Uterus (tissue), 4 donors: ENCODE results near the gene UMPS. TPM values are rescaled to one million over a fixed set of nuclear protein-coding genes. Genes with fewer than 3 reads are reported as not detected.

Experiments
- DNase-seq, 2 donors: peaks; one replicate each; pipeline ENCODE4 v3.0.0-alpha.2; 2019 to 2020
- H3K27ac ChIP-seq, 2 donors: fragments of 200-600 bp; sonication (generic); 1 replicate in 1 of 2; 2 replicates in 1 of 2; pipeline ENCODE4 v1.5.1; 2016 to 2018
- H3K27me3 ChIP-seq, 2 donors: fragments of 200-600 bp; sonication (generic); one replicate each; pipeline ENCODE4 v1.5.1; 2018 to 2019; ENCODE audit warnings: control low read depth in 1 of 2
- H3K36me3 ChIP-seq, 2 donors: fragments of 200-600 bp; sonication (generic); one replicate each; pipeline ENCODE4 v1.5.1; 2019; ENCODE audit warnings: control low read depth in 1 of 2
- H3K4me1 ChIP-seq, 2 donors: fragments of 200-600 bp; sonication (generic); one replicate each; pipeline ENCODE4 v1.5.1; 2018 to 2019; ENCODE audit warnings: control low read depth in 1 of 2
- H3K4me3 ChIP-seq, 2 donors: fragments of 200-600 bp; sonication (generic); 1 replicate in 1 of 2; 2 replicates in 1 of 2; pipeline ENCODE4 v1.5.1; 2018 to 2019; ENCODE audit warnings: mild to moderate bottlenecking in 1 of 2
- H3K9me3 ChIP-seq, 2 donors: fragments of 200-600 bp; sonication (generic); one replicate each; pipeline ENCODE4 v1.5.1; 2019; ENCODE audit warnings: control low read depth in 1 of 2
- CTCF ChIP-seq, 4 experiments: fragments of 200-600 bp in 2 of 4; fragments of 450-650 bp in 2 of 4; sonication (generic) in 2 of 4; IDR thresholded peaks; one replicate each; pipeline ENCODE4 v1.5.1; 2016 to 2019; ENCODE audit warnings: antibody characterized with exemption in 4 of 4, mild to moderate bottlenecking in 2 of 4, moderate library complexity in 1 of 4
- POLR2A ChIP-seq, 2 donors: fragments of 450-650 bp; IDR thresholded peaks; one replicate each; pipeline ENCODE4 v1.6.1; 2016; ENCODE audit warnings: antibody characterized with exemption in 2 of 2, mild to moderate bottlenecking in 1 of 2, moderate library complexity in 1 of 2
- intact Hi-C: fragments of 100-400 bp; cut with DNase I; formaldehyde crosslinking; loops from one replicate; pipeline ENCODE4 v1.15.1; 2023; ENCODE audit warnings: low total_unique reads
- total RNA-seq, 4 donors: library from RNA; depleted of rRNA in 3 of 4; stranded (reverse); fragments of >200 nt in 3 of 4; gene quantifications; one replicate each; pipeline versions ENCODE4 v1.1.0 to v1.2.4, GENCODE V29; 2014 to 2023
- donor health status: DM: yes; HTN: yes; CAD: no.

The UMPS gene
- total RNA-seq, 4 donors from 2014 or later: 5.4 to 54.8 (median 19.9) TPM

GRCh38 chr3:124699051-124699450 lies 31.2 kb upstream of the UMPS start:
- DNase-seq: no peak
- TF ChIP-seq CTCF (IDR thresholded peaks at IDR 0.05) (no peak), POLR2A (IDR thresholded peaks at IDR 0.05) (no peak)
- Histone ChIP-seq H3K9me3 (no peaks in the 10 kb centered on the region), H3K4me1 (no peaks in the 10 kb centered on the region), H3K27ac (no peak overlapping the region), H3K4me3 (no peak overlapping the region), H3K36me3 (no peaks in the 10 kb centered on the region), H3K27me3 (no peaks in the 10 kb centered on the region)
- intact Hi-C loops: no loop called here

- Histone ChIP-seq H3K4me1 (no peaks in the 10 kb centered on the region), H3K27ac (no peak overlapping the region), H3K27me3 (no peaks in the 10 kb centered on the region), H3K36me3 (no peaks in the 10 kb centered on the region), H3K4me3 (no peak overlapping the region), H3K9me3 (no peaks in the 10 kb centered on the region)
- DNase-seq: no peak
- intact Hi-C loops: no loop called here
- TF ChIP-seq CTCF (IDR thresholded peaks at IDR 0.05) (no peak), POLR2A (IDR thresholded peaks at IDR 0.05) (no peak)
Measured at GRCh38 chr3:124699686-124700396, 30.4 kb upstream of the UMPS start.

DNA sequence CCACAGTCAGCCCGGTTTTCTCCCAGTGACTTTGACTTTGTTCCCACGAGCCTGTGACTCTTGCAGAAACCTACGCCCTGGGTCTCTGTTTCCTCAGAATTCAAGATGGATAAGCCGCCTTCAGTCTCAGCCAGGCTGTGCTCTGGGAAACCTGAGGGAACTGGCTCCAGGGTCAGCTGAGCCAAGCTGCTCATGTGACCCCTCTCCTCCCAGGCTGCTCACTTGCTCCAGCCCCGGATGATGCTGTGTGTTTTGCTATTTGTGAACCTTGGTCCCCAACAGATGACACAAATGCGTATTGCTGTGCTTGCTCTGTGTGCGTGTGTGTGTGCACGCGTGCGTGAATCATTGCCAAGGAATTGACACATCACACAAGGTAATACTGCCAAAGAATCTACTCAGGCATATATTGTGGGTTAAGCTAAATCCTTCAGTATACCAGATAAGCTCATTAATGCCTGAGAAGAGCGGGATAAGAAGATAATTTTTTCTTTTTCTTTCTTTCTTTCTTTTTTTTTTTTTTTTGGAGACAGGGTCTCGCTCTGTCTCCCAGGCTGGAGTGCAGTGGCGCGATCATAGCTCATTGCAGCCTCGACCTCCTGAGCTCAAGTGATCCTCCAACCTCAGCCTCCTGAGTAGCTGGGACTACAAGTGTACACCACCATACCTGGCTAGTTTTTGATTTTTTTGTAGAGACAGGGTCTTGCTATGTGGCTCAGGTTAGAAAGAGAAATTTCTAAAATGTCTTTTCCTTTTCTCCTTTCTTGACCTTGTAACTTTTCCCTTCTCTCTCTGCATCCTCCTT lies 29.2 kb upstream of the UMPS start:
- intact Hi-C loops: no loop called here
- Histone ChIP-seq H3K27ac (no peak overlapping the region), H3K36me3 (no peaks in the 10 kb centered on the region), H3K4me1 (no peaks in the 10 kb centered on the region), H3K27me3 (no peaks in the 10 kb centered on the region), H3K9me3 (no peaks in the 10 kb centered on the region), H3K4me3 (no peak overlapping the region)
- no peak for TF ChIP-seq POLR2A (IDR thresholded peaks at IDR 0.05)
- no peak for TF ChIP-seq CTCF (IDR thresholded peaks at IDR 0.05)
- DNase-seq: no peak

GRCh38 chr3:124701687-124702086 lies 28.6 kb upstream of the UMPS start:
- TF ChIP-seq CTCF (IDR thresholded peaks at IDR 0.05) (no peak), POLR2A (IDR thresholded peaks at IDR 0.05) (no peak)
- Histone ChIP-seq H3K27ac (no peak overlapping the region), H3K27me3 (no peaks in the 10 kb centered on the region), H3K4me3 (no peak overlapping the region), H3K4me1 (no peaks in the 10 kb centered on the region), H3K9me3 (no peaks in the 10 kb centered on the region), H3K36me3 (no peaks in the 10 kb centered on the region)
- no peak for DNase-seq
- intact Hi-C loops: no loop called here

DNA sequence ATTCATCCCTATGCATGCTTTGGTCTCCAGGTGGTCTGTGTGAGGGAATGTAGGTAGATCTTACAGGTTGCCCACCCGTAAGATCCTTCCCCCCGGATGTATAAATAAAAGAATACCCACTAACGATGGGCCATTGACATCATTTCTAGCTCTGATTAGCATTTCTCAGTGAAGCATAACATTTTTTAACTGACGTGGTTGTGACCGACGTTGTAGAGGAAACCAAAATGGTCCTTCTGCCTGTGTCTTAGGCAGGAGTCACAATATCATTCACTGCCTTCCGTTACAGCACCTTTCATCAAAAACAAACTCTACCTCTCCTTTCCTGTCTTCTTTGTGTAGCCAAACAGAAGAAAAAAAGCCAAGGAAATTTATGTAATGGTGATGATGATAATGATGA lies 27.3 kb upstream of the UMPS start:
- intact Hi-C loops: no loop called here
- Histone ChIP-seq H3K9me3 (no peaks in the 10 kb centered on the region), H3K27ac (no peak overlapping the region), H3K4me3 (no peak overlapping the region), H3K36me3 (no peaks in the 10 kb centered on the region), H3K27me3 (no peaks in the 10 kb centered on the region), H3K4me1 (no peaks in the 10 kb centered on the region)
- no peak for DNase-seq
- TF ChIP-seq CTCF (IDR thresholded peaks at IDR 0.05) (no peak), POLR2A (IDR thresholded peaks at IDR 0.05) (no peak)
